ENCODE measurements around the gene TBC1D13. TPM values are rescaled to one million over a fixed set of nuclear protein-coding genes. Genes with fewer than 3 reads are reported as not detected.

TBC1D13 gene
- total and polyA plus RNA-seq, 10 of the 15 experiments (the other 5 are each of a cell fraction or from before 2014, with no cell fraction given): 3.0 to 23.1 (median 16.5) TPM

GRCh38 chr9:128771094-128771721, 15.8 kb upstream of the TBC1D13 start:
- H3K9me3 ChIP-seq (replicated peaks; ENCODE audit: control insufficient read depth, insufficient read depth, low read length): peaks cover 3% of the 10 kb centered on the region; the same call in 2 of the 3 replicates
- WGBS (ENCODE audit: insufficient coverage, insufficient replicate concordance, low lambda C conversion rate, missing lambda C conversion rate): 3% methylated on average over 28 of the region's 28 CpGs
- intact Hi-C loops (cut with micrococcal nuclease; ENCODE audit: unreplicated experiment) (loop anchor here (10.0 kb wide), 1 partner anchor 116 kb away; the partner anchor contains the start of gene DYNC2I2), in situ Hi-C loops (cut with MboI) (no loop called here)
- CTCF ChIA-PET: interaction anchor here (0.9 to 3.5 kb wide), 3 partner anchors 17 to 74 kb away, joined by 4 to 14 read pairs (median 5); partner anchors contain the start of gene ENDOG
- SMC1A ChIA-PET (ENCODE audit: uncharacterized antibody, unreplicated experiment): interaction anchor here (0.6 to 2.9 kb wide), 7 partner anchors 9 to 125 kb away, joined by 3 to 18 read pairs (median 3); partner anchors contain the start of gene ZDHHC12
- FAIRE-seq (no peak), ATAC-seq (peak; percentile 48), DNase-seq (ENCODE audit: low read depth, low spot score) (no peak)
- peak overlapping the region; percentile 78 for H3K27ac ChIP-seq (ENCODE audit: control insufficient read depth, insufficient read depth)
- no peaks in the 10 kb centered on the region for H4K20me1 ChIP-seq (ENCODE audit: control insufficient read depth, insufficient read depth)
- H3K4me2 ChIP-seq (ENCODE audit: control insufficient read depth, insufficient read depth): peak overlapping the region; percentile 83
- H3K9ac ChIP-seq (ENCODE audit: control insufficient read depth, insufficient read depth, low read length): peak overlapping the region; percentile 96
- H3K4me3 ChIP-seq: peak overlapping the region; percentile 81
- peaks cover 4% of the 10 kb centered on the region for H3K79me2 ChIP-seq (ENCODE audit: control insufficient read depth, insufficient read depth, low read length)
- H3K36me3 ChIP-seq (ENCODE audit: control insufficient read depth in 2 of 2, insufficient read depth in 2 of 2, low read length in 1 of 2): no peaks in the 10 kb centered on the region
- TF ChIP-seq POU2F2 (IDR thresholded peaks at IDR 0.05; ENCODE audit: borderline replicate concordance, low read depth, low read length): no peak
- TF ChIP-seq YY1 (IDR thresholded peaks at IDR 0.05; ENCODE audit: low read depth, low read length): peak; percentile 42; the same call in 1 of the 2 replicates
- BruUV-seq (replicated peaks): no TSS peak
- no peaks in the 10 kb centered on the region for H3K4me1 ChIP-seq (ENCODE audit: control insufficient read depth, insufficient read depth, low read length)
- RAD21 ChIA-PET (ENCODE audit: unreplicated experiment): interaction anchor here (0.9 to 1.7 kb wide), 6 partner anchors 10 to 128 kb away, joined by 3 to 5 read pairs (median 4); partner anchors contain the start of genes ENDOG and ZDHHC12
- H2AFZ ChIP-seq (ENCODE audit: control insufficient read depth, low read depth, low read length): peak overlapping the region; percentile 99
- no peaks in the 10 kb centered on the region for H3K27me3 ChIP-seq (replicated peaks in 1 of 2; ENCODE audit: control insufficient read depth in 2 of 2, insufficient read depth in 2 of 2, low read length in 1 of 2)
- POLR2A ChIA-PET: interaction anchor here (1.3 to 2.4 kb wide), 2 partner anchors 17 to 86 kb away, joined by 6 to 12 read pairs; no protein-coding TSS in a partner anchor

GRCh38 chr9:128771745-128772519, 15.1 kb upstream of the TBC1D13 start, which contains the start of gene ZER1:
ZER1 (minus strand) TSS chr9:128771927; CDS start chr9:128755565, 16,362 bp downstream.
- in situ Hi-C loops (cut with MboI): no loop called here
- peak within 1 kb of the TSS; percentile 81 for H3K4me3 ChIP-seq
- ChIA-PET RAD21 (ENCODE audit: unreplicated experiment) (interaction anchor here (0.9 to 1.7 kb wide), 5 partner anchors 10 to 128 kb away, joined by 3 to 5 read pairs (median 4); no protein-coding TSS in a partner anchor), POLR2A (interaction anchor here (1.3 to 2.4 kb wide), 4 partner anchors 14 to 87 kb away, joined by 6 to 12 read pairs (median 8); partner anchors contain the start of gene ENDOG), SMC1A (ENCODE audit: uncharacterized antibody, unreplicated experiment) (interaction anchor here (0.8 to 2.9 kb wide), 7 partner anchors 10 to 274 kb away, joined by 3 to 18 read pairs (median 3); partner anchors contain the start of gene ZDHHC12), CTCF (interaction anchor here (1.5 to 3.5 kb wide), 3 partner anchors 10 to 46 kb away, joined by 5 to 14 read pairs (median 5); partner anchors contain the start of gene ENDOG)
- peaks cover 4% of the 10 kb centered on the region for H3K79me2 ChIP-seq (ENCODE audit: control insufficient read depth, insufficient read depth, low read length)
- FAIRE-seq (no peak), ATAC-seq (peak; percentile 96), DNase-seq (ENCODE audit: low read depth, low spot score) (peak; percentile 24)
- peak within 1 kb of the TSS; percentile 99 for H2AFZ ChIP-seq (ENCODE audit: control insufficient read depth, low read depth, low read length)
- H4K20me1 ChIP-seq (ENCODE audit: control insufficient read depth, insufficient read depth): no peaks in the 10 kb centered on the region
- WGBS (ENCODE audit: insufficient coverage, insufficient replicate concordance, low lambda C conversion rate, missing lambda C conversion rate): 4% methylated on average over 69 of the region's 72 CpGs
- BruUV-seq (replicated peaks): TSS peak; percentile 91
- H3K9me3 ChIP-seq (replicated peaks; ENCODE audit: control insufficient read depth, insufficient read depth, low read length): peaks cover 3% of the 10 kb centered on the region; the same call in 2 of the 3 replicates
- H3K9ac ChIP-seq (ENCODE audit: control insufficient read depth, insufficient read depth, low read length): peak within 1 kb of the TSS; percentile 96
- peak within 1 kb of the TSS; percentile 98 for H3K4me2 ChIP-seq (ENCODE audit: control insufficient read depth, insufficient read depth)
- no peaks in the 10 kb centered on the region for H3K4me1 ChIP-seq (ENCODE audit: control insufficient read depth, insufficient read depth, low read length)
- H3K27ac ChIP-seq (ENCODE audit: control insufficient read depth, insufficient read depth): peak within 1 kb of the TSS; percentile 90
- no peaks in the 10 kb centered on the region for H3K36me3 ChIP-seq (ENCODE audit: control insufficient read depth in 2 of 2, insufficient read depth in 2 of 2, low read length in 1 of 2)
- no peaks in the 10 kb centered on the region for H3K27me3 ChIP-seq (replicated peaks in 1 of 2; ENCODE audit: control insufficient read depth in 2 of 2, insufficient read depth in 2 of 2, low read length in 1 of 2)
- intact Hi-C loops (cut with micrococcal nuclease; ENCODE audit: unreplicated experiment): loop anchor here (2.0 to 10.0 kb wide), 2 partner anchors 15 to 117 kb away; partner anchors contain the start of genes DYNC2I2 and TBC1D13
- TF ChIP-seq MTA3 (IDR thresholded peaks at IDR 0.05; ENCODE audit: borderline replicate concordance, low read length) (no peak), NRF1 (conservative IDR thresholded peaks at IDR 0.05; ENCODE audit: low read depth, low read length) (0 out of 2 replicates have a peak, but pooled peaks have one; percentile 10), HSF1 (IDR thresholded peaks at IDR 0.05; ENCODE audit: low read depth, low read length) (peak; percentile 70; the same call in 1 of the 2 replicates), IKZF1 (conservative IDR thresholded peaks at IDR 0.05) (peak; percentile 95), NR2F1 (conservative IDR thresholded peaks at IDR 0.05) (peak; percentile 73), SIX5 (IDR thresholded peaks at IDR 0.05; ENCODE audit: low read depth, low read length, severe bottlenecking) (peak; percentile 66), TBL1XR1 (IDR thresholded peaks at IDR 0.05; ENCODE audit: low read depth, low read length) (peak; percentile 58; the same call in 1 of the 2 replicates)
